ENCODE measurements around the gene CRABP2. TPM values are rescaled to one million over a fixed set of nuclear protein-coding genes. Genes with fewer than 3 reads are reported as not detected.

CRABP2 gene
- 1 to 10 TPM in 1 of 2 donors, under 1 TPM in 1; 0.67 to 2.5 TPM for total RNA-seq

DNA sequence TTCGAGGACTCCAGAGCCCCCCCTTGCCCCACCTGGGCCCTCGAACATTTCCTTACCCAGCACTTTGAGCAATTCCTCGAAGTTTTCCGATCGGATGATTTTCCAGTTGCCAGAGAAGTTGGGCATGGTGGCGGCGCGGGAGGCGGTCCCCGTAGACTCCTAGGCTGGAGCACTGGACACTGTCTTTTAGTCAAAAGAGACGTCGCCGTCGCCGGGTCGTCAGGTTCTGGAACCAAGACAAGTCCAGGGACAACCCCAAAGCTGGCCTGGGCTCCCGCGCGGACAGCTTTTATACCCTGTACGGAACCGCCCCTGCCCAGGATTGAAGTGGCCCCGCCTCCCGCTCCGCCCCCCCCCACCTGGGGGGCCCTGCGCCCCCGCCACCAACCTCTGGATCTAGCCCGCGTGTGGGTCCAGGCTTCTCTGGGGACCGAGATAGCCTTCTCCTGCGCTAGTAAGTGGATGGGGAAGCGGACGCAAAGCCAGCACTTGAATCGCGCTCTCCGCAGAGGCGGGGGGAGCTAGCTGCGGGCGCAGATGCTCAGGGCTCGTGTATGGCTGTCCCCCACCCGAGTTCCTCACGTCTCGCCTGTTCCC, at the start of gene CRABP2:
TSS of gene CRABP2 (minus strand) at position 263 of the 597 bp plus-strand sequence. CDS start at position 126, 137 bp downstream.
- peak within 1 kb of the TSS; percentile 76 to 78 for H3K27ac ChIP-seq
- no peaks in the 10 kb centered on the region for H3K9me3 ChIP-seq
- DNase-seq (ENCODE audit: low spot score), result no peak
- TF ChIP-seq CTCF (IDR thresholded peaks at IDR 0.05), result no peak
- peaks cover 0 to 5% of the 10 kb centered on the region in 2 donors for H3K27me3 ChIP-seq
- H3K36me3 ChIP-seq, result no peaks in the 10 kb centered on the region
- H3K4me1 ChIP-seq, result peaks cover 0 to 46% of the 10 kb centered on the region in 2 donors
- peak within 1 kb of the TSS; percentile 35 to 53 for H3K4me3 ChIP-seq

DNA sequence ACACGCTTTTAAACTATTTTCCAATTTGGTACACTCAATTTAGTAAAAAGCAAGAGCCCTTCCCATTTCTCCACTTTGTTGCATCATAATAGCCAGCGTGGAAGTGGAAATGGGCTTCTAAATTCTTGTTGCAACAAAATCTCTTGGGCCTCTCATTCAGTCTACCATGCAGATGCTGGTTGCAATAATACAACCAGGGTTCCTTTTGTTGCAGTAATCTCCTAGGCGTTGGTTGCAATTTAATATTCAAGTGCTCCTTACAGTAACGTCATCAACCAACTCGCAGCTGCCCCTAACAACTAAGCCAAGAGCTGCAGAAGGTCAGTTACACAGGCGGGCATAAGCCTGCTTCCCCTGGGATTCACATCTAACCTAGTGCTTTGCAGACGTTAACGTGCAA, 48.8 kb upstream of the CRABP2 start:
- Histone ChIP-seq H3K36me3 (no peaks in the 10 kb centered on the region), H3K9me3 (no peaks in the 10 kb centered on the region), H3K4me3 (no peak overlapping the region), H3K4me1 (peaks cover 0 to 25% of the 10 kb centered on the region in 2 donors), H3K27me3 (no peaks in the 10 kb centered on the region), H3K27ac (no peak overlapping the region)
- no peak for TF ChIP-seq CTCF (IDR thresholded peaks at IDR 0.05)
- no peak for DNase-seq (ENCODE audit: low spot score)

DNA sequence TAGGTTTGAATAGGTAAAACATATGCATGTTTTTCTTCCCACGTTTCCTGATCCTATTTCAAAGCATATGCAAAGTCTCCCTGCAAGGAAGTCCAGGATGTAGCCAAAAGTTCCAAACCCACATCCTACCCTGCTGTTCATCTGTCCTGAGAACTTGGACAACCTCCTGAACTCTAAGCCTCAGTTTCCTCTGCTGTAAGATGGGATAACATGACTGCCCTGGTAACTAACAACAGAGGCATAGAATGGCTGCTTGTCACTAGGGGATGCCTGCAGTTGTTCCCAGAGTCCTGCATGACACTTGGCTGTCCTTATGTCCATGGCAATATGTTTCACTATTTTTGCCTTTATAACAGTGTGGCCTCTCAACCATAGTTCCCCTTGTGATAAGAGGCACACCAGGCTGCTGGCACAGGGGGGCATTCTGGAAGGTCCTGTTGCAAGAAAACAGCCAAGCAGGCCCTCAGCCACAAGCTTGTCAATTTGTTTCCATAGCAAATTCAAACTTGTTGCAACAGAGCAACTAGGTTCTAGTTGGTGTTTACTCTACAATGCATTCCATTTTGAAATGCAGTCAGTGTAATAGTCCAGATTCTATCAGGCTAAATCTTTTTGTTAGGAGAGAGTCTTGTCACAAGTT, 47.6 kb upstream of the CRABP2 start:
- H3K27me3 ChIP-seq, result no peaks in the 10 kb centered on the region
- DNase-seq (ENCODE audit: low spot score), result no peak
- peak overlapping the region in 1 of 2 donors; percentile 95 for H3K4me3 ChIP-seq
- peak overlapping the region in 1 of 2 donors; percentile 96 for H3K27ac ChIP-seq
- no peaks in the 10 kb centered on the region for H3K36me3 ChIP-seq
- TF ChIP-seq CTCF (IDR thresholded peaks at IDR 0.05), result no peak
- peaks cover 0 to 37% of the 10 kb centered on the region in 2 donors for H3K4me1 ChIP-seq
- no peaks in the 10 kb centered on the region for H3K9me3 ChIP-seq

DNA sequence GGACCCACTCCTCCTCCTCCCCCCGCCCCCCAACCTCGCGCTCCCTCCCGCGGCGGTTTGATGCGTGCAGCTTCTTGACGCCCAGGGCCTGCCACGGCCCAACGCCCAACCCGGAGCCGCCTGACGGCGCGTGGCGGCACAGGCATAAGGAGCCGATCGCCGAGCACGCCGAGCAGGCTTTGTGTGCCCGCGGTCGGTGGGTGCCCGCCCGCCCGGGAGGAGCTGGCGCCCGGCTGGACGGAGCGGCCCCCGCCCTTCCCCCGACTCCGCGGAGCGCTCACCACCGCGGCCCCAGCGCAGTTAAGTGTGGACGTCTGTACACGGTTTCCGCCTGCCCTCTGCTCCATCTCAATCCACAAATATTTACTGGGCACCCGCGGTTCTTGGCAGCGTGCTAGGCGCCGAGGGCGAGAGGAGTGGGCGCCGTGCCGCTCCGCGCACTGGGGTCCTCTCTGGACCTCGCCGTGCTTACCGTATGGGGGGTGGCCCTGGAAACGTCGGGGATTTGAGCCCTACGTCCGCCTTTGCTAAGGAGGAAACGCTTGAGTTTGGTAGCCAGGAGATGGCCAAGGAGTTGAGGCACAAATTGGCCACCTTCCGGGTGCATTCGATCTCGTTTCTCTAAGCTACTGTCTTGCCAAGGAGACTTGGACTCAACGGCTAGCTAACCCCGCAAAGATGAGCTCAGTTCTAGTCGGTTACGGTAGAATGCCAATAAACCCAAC, 46.5 kb upstream of the CRABP2 start:
- H3K36me3 ChIP-seq, result no peaks in the 10 kb centered on the region
- no peaks in the 10 kb centered on the region for H3K9me3 ChIP-seq
- peak overlapping the region; percentile 96 for H3K27ac ChIP-seq
- TF ChIP-seq CTCF (IDR thresholded peaks at IDR 0.05), result no peak
- H3K27me3 ChIP-seq, result no peaks in the 10 kb centered on the region
- peak overlapping the region; percentile 94 to 95 for H3K4me3 ChIP-seq
- DNase-seq (ENCODE audit: low spot score), result peak; percentile 97
- peaks cover 0 to 45% of the 10 kb centered on the region in 2 donors for H3K4me1 ChIP-seq

DNA sequence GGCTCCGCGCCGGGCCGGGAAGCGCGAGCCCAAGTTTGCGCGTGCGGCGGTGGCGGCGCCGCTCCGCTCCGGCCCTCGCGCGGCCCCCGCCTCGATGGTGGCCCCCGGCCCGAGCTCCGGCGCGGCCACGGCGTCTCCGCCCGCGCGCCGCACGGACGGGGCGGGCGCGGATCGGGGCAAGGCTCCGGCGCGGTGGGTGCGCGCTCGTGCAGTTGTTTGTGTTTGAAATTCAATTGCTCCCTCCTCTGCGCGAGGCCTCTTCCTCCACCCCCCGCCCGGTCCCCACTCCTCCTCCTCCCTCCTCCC, 46.0 kb upstream of the CRABP2 start, which contains the start of gene HDGF:
TSS of gene HDGF (minus strand) at position 225 of the 306 bp plus-strand sequence. CDS start 246 bp downstream, outside the sequence.
- Histone ChIP-seq H3K9me3 (no peaks in the 10 kb centered on the region), H3K27me3 (no peaks in the 10 kb centered on the region), H3K36me3 (no peaks in the 10 kb centered on the region), H3K27ac (peak within 1 kb of the TSS; percentile 96), H3K4me1 (peaks cover 0 to 51% of the 10 kb centered on the region in 2 donors), H3K4me3 (peak within 1 kb of the TSS; percentile 94 to 95)
- TF ChIP-seq CTCF (IDR thresholded peaks at IDR 0.05), result no peak
- no peak for DNase-seq (ENCODE audit: low spot score)

Data from right atrium auricular region (tissue), 2 donors.